GM12801 (cell line): ENCODE results near the gene PROSER1.

ENCODE experiments used
- TF ChIP-seq, protein P1 (sequence below): IDR thresholded peaks from one replicate; pipeline ENCODE4 v1.5.1; 2011; ENCODE audit warnings: control low read depth; ENCODE audit not compliant: insufficient read length; ENCODE audit errors: extremely low read depth

PROSER1 gene

DNA sequence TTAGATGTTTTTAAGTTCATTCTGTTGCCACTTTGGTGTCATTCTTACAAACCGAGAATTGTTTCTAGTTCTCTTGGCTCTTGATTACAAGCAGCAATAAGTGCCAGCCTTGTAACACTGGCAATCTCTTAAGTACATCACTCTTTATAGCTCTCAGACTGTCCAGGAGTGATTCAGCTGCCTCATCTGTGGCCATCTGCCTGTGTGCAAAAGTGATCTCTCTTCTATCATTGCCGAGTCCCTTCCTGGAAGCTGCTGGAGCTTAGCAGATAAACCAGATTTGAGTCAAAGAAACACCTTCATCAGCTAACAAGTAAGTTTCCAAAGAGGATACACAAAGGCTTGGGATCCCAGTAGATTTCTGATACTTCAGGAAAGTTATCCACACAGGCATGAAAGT, 70.4 kb downstream of the PROSER1 start:
- TF ChIP-seq, protein P1, sequence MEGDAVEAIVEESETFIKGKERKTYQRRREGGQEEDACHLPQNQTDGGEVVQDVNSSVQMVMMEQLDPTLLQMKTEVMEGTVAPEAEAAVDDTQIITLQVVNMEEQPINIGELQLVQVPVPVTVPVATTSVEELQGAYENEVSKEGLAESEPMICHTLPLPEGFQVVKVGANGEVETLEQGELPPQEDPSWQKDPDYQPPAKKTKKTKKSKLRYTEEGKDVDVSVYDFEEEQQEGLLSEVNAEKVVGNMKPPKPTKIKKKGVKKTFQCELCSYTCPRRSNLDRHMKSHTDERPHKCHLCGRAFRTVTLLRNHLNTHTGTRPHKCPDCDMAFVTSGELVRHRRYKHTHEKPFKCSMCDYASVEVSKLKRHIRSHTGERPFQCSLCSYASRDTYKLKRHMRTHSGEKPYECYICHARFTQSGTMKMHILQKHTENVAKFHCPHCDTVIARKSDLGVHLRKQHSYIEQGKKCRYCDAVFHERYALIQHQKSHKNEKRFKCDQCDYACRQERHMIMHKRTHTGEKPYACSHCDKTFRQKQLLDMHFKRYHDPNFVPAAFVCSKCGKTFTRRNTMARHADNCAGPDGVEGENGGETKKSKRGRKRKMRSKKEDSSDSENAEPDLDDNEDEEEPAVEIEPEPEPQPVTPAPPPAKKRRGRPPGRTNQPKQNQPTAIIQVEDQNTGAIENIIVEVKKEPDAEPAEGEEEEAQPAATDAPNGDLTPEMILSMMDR = no peak

DNA sequence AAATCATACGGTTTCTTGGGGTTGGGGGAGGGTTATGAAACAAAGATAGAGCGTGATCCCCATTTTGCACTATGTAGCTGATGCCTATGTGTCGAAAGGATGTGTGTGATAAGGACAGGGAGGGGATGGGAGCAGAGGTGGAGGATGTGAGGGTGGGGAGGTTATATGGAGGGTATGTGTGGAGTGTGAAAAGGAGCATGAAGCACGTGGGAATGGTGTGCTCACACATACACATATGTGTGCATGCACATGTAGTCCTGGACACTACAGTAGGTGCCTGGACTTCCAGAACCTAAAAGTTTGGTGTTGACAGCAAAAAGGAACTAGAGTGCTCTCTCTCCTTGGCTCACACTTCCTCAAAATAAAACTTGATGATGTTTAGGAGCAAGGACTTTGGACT, 72.6 kb downstream of the PROSER1 start:
- TF ChIP-seq, protein P1 = no peak

DNA sequence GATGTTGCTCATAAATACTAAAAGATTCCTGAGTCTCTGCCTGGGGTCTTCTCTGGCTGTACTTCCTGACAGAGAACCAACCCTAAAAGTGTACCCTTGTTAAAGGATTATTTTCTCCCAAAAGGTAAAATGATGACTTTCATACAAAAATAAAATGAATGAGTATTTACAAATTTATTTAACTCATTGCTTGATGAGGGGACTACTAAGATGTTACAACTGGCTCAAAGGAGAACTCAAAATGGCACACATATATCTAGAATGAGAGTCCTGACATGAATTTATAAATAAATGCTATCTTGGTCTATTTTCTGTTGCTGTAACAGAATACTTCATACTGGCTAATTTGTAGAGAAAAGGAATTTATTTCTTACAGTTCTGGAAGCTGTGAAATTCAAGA, 77.7 kb downstream of the PROSER1 start:
- TF ChIP-seq, protein P1 = no peak
